GM06990 (cell line): Measurements from ENCODE around the gene DUSP21.

Source experiments
- DNase-seq: peaks from one replicate; pipeline ENCODE4 v3.0.0-alpha.2; 2011; ENCODE audit not compliant: insufficient read length; ENCODE audit errors: extremely low read depth
- H3K27me3 ChIP-seq: replicated peaks from 2 replicates; pipeline ENCODE4 v1.6.0; 2011; ENCODE audit warnings: low read length; ENCODE audit not compliant: control insufficient read depth, insufficient read depth
- H3K36me3 ChIP-seq: 2 replicates; pipeline ENCODE4 v1.5.1; 2011; ENCODE audit warnings: low read length; ENCODE audit not compliant: control insufficient read depth, insufficient read depth
- H3K4me3 ChIP-seq: replicated peaks from 2 replicates; pipeline ENCODE4 v1.5.1; 2011; ENCODE audit warnings: low read depth, mild to moderate bottlenecking, control low read depth, low read length
- TF ChIP-seq, protein P1 (sequence below): IDR thresholded peaks from 2 replicates; pipeline ENCODE4 v1.5.1; 2011; ENCODE audit warnings: low read length, control low read depth, mild to moderate bottlenecking, inconsistent platforms; ENCODE audit not compliant: insufficient read depth, poor library complexity, severe bottlenecking

DUSP21 gene

DNA sequence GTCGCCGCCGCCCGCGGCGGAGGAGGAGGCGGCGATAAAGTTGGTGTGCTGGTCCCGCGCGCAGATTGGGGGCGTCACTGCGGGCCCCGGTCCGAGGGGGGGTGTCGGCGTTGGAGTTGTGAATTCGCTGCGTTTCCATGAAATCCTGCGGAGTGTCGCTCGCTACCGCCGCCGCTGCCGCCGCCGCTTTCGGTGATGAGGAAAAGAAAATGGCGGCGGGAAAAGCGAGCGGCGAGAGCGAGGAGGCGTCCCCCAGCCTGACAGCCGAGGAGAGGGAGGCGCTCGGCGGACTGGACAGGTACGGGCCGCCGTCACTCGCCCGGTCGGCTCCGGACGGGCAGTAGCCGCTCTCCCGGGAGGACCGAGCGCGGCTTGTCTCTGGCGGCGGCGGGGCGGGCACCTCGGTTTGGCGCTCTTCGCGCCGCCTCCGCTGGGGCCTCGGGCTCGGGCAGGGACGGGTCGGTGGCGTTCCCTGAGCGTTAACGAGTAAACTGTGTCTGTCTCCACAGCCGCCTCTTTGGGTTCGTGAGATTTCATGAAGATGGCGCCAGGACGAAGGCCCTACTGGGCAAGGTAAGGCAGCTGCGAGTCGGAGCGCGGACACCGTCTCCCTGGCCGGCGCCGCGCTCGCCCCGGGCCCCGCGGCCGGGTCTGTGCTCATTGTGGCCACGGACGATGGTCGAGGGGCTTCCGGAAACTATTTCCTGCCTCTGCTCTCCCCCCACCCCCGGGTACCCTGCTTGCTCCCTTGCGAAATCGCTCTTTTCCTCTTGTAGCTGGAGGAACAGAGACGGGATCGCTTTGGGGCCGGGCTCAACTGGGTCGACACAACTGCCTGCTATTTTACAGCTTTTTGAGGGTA is 29.8 kb downstream of the DUSP21 start:
- peak; percentile 71 for DNase-seq
- TF ChIP-seq, protein P1, sequence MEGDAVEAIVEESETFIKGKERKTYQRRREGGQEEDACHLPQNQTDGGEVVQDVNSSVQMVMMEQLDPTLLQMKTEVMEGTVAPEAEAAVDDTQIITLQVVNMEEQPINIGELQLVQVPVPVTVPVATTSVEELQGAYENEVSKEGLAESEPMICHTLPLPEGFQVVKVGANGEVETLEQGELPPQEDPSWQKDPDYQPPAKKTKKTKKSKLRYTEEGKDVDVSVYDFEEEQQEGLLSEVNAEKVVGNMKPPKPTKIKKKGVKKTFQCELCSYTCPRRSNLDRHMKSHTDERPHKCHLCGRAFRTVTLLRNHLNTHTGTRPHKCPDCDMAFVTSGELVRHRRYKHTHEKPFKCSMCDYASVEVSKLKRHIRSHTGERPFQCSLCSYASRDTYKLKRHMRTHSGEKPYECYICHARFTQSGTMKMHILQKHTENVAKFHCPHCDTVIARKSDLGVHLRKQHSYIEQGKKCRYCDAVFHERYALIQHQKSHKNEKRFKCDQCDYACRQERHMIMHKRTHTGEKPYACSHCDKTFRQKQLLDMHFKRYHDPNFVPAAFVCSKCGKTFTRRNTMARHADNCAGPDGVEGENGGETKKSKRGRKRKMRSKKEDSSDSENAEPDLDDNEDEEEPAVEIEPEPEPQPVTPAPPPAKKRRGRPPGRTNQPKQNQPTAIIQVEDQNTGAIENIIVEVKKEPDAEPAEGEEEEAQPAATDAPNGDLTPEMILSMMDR: peak; percentile 12
- no peaks in the 10 kb centered on the region; the same call in 1 of the 2 replicates for H3K36me3 ChIP-seq
- peak overlapping the region; percentile 75 for H3K4me3 ChIP-seq
- no peaks in the 10 kb centered on the region for H3K27me3 ChIP-seq

DNA sequence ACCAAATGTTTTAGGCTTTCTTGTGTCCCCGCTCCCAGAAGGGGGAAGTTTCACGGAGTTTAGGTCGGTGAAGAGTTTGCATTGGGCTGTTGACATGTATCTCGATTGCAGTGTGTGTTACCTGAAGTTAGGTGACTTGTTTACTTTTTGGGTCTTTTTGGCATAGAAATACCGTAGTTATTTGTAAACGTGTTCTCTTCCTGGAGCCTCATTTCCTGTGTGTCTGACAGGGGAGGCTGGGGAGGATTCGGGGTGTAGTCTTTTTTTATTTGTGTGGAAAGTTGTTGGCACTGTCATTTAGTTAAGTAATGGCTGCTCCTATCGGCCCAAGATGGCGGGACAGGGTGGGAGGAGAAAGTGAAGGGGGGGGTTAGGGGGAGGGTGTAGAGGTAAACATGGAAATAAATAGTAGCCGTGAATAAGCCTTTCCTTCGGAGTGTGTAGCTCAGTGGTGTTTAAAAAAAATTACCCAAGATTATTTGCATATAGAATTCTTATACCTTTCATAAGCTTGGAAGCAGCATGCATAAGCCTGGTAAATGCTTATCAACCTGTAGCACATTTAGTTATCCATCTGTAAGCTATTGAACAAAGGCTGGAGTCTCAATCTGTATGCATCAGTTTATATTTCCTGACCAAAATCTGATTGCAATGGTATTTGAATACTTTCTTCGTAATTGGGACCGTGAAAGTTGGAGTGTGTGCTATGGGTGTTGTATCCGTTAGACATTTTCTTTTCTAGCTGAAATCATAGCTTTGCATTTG is 30.8 kb downstream of the DUSP21 start:
- Histone ChIP-seq H3K27me3 (no peaks in the 10 kb centered on the region), H3K4me3 (peak overlapping the region; percentile 75), H3K36me3 (no peaks in the 10 kb centered on the region; the same call in 1 of the 2 replicates)
- TF ChIP-seq, protein P1: no peak
- DNase-seq: peak; percentile 19

DNA sequence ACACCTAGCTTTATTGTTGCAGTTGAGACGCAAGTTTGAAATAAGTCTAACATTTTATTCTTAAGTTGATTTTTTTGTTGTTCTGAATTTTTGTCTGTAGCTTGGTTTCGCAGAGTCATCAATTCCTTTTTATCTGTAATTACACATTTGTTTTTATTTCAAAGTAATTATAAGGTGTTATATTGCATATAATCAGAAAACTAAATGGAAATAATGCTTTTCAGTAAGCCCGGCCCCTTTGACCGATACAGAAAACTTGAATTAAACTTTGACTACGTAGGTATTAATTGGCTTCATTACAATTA is 31.3 kb downstream of the DUSP21 start:
- peak overlapping the region; percentile 75 for H3K4me3 ChIP-seq
- H3K36me3 ChIP-seq: no peaks in the 10 kb centered on the region; the same call in 1 of the 2 replicates
- no peaks in the 10 kb centered on the region for H3K27me3 ChIP-seq
- no peak for DNase-seq
- TF ChIP-seq, protein P1: no peak

DNA sequence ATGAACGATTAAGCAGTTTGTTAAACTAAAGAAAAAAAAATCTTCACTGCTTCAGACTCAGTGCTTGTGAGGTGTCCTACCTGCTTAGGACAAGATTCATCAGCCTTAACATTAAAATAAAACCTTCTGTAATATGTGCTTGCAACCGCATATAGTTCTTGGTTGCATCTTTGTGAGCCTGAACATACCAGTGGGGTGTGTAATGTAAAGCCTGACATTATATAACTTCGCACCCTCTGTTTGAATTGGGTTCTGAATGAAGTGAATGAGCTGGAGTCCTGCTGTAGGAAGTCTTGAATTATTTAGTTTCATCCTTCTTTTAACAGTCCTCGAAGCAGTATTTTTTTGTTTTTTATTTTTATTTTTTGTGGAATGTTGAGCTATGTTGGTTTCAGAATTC is 32.3 kb downstream of the DUSP21 start:
- peak overlapping the region; percentile 20 for H3K4me3 ChIP-seq

DNA sequence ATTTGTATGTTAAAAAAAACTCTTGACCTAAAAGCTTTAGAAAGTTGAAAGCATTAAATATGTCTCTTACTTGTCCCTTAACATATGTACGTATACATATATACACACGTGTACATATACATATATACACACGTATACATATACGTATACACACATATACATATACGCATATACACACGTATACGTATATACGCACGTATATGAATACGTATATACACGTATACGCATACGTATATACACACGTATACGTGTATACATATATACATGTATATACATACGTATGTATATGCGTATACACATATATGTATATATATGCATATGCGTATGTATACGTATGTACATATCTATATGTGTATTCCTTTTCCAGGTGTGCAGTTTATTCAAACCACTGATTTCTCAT is 32.9 kb downstream of the DUSP21 start:
- TF ChIP-seq, protein P1: no peak
- no peak for DNase-seq
- Histone ChIP-seq H3K4me3 (no peak overlapping the region), H3K36me3 (no peaks in the 10 kb centered on the region), H3K27me3 (no peaks in the 10 kb centered on the region)

More for the DNA sequence above, 32.3 kb downstream of the DUSP21 start:
- Histone ChIP-seq H3K27me3 (no peaks in the 10 kb centered on the region), H3K36me3 (no peaks in the 10 kb centered on the region)
- DNase-seq: no peak
- TF ChIP-seq, protein P1: no peak
